Hindlimb muscle (tissue), 1 donor: ENCODE measurements around the gene ATP10A. TPM values are rescaled to one million over a fixed set of nuclear protein-coding genes. Genes with fewer than 3 reads are reported as not detected.
A peak's percentile ranks its signal among the peaks of the same experiment; 100 is the strongest.
"Not testable (repeated sequence)": the region's sequence is repeated elsewhere in the genome, so short reads cannot be mapped to it uniquely, and the experiment has no call there.

ENCODE experiments used
- DNase-seq: peaks from one replicate; pipeline ENCODE4 v3.0.0-alpha.2; 2013
- polyA plus RNA-seq: library from polyadenylated mRNA; unstranded; fragments of 120-200 nt; gene quantifications from one replicate; pipeline ENCODE4 v1.2.1, GENCODE V29; 2013; ENCODE audit not compliant: insufficient read length

ATP10A gene
- polyA plus RNA-seq, 1 donor, result 2.9 TPM

- peak; percentile 26 for DNase-seq
These were observed 73.5 kb downstream of the ATP10A start for GRCh38 chr15:25789616-25789999.

- DNase-seq, result peak; percentile 69
These were observed 73.9 kb downstream of the ATP10A start for GRCh38 chr15:25789211-25789610.

- DNase-seq, result no peak
These were observed 75.1 kb downstream of the ATP10A start for GRCh38 chr15:25787855-25788520.

GRCh38 chr15:25787381-25787780 is 75.7 kb downstream of the ATP10A start:
- DNase-seq, result no peak

GRCh38 chr15:25786040-25786439 is 77.1 kb downstream of the ATP10A start:
- DNase-seq, result no peak

GRCh38 chr15:25785641-25786025 is 77.5 kb downstream of the ATP10A start:
- no peak for DNase-seq

- DNase-seq, result no peak
These were observed 78.1 kb downstream of the ATP10A start for GRCh38 chr15:25784876-25785640.

- DNase-seq, result no peak
These were observed 79.3 kb downstream of the ATP10A start for GRCh38 chr15:25783607-25784540.

GRCh38 chr15:25783134-25783533 is 80.0 kb downstream of the ATP10A start:
- no peak for DNase-seq

GRCh38 chr15:25780479-25781255 is 82.5 kb downstream of the ATP10A start:
- no peak for DNase-seq

- no peak for DNase-seq
These were observed 85.0 kb downstream of the ATP10A start for GRCh38 chr15:25778161-25778560.

- no peak for DNase-seq
These were observed 86.1 kb downstream of the ATP10A start for GRCh38 chr15:25777037-25777436.

GRCh38 chr15:25776071-25776746 is 86.9 kb downstream of the ATP10A start:
- DNase-seq, result no peak

GRCh38 chr15:25775317-25775912 is 87.7 kb downstream of the ATP10A start:
- peak; percentile 61 for DNase-seq

- DNase-seq, result no peak
These were observed 88.3 kb downstream of the ATP10A start for GRCh38 chr15:25774871-25775270.

GRCh38 chr15:25773248-25773647 is 89.9 kb downstream of the ATP10A start:
- DNase-seq, result no peak

GRCh38 chr15:25772500-25772899 is 90.6 kb downstream of the ATP10A start:
- DNase-seq, result no peak

- DNase-seq, result not testable (repeated sequence)
These were observed 91.4 kb downstream of the ATP10A start for GRCh38 chr15:25771736-25772135.

GRCh38 chr15:25771338-25771706 is 91.8 kb downstream of the ATP10A start:
- DNase-seq, result no peak

GRCh38 chr15:25770618-25771337 is 92.3 kb downstream of the ATP10A start:
- no peak for DNase-seq

- no peak for DNase-seq
These were observed 93.1 kb downstream of the ATP10A start for GRCh38 chr15:25770031-25770430.
